CD4-positive, alpha-beta T cell (primary cell): ENCODE data around the gene CEP350. TPM values are rescaled to one million over a fixed set of nuclear protein-coding genes. Genes with fewer than 3 reads are reported as not detected.

ENCODE experiments used
- ATAC-seq: fragments of 200-7000 bp; cut with Tn5 transposase; one replicate; pipeline ENCODE4 v1.10.0; 2022; ENCODE audit warnings: mild to moderate bottlenecking; ENCODE audit not compliant: poor library complexity
- CTCF ChIA-PET: fragments of 350-600 bp; sonication (Branson Sonifier 250); formaldehyde crosslinking; loops from one replicate; lab custom pipeline; 2021; ENCODE audit warnings: antibody characterized with exemption, inconsistent platforms; lab: Charles Lee
- POLR2A ChIA-PET: fragments of 350-600 bp; sonication (Branson Sonifier 250); formaldehyde crosslinking; loops from one replicate; lab custom pipeline; 2021; ENCODE audit warnings: antibody characterized with exemption, inconsistent platforms; lab: Charles Lee
- DNase-seq, 14 experiments: peaks; one replicate each; pipeline ENCODE4 v3.0.0-alpha.2; 2013 to 2020; ENCODE audit warnings: mixed read lengths in 2 of 14
- H3K27ac ChIP-seq, 2 donors: one replicate each; pipeline versions ENCODE4 v1.5.1 to v1.7.0; 2013; ENCODE audit warnings: low read length in 2 of 2, low read depth in 1 of 2, mild to moderate bottlenecking in 1 of 2
- H3K27me3 ChIP-seq, 2 experiments: 1 replicate in 1 of 2; 2 replicates in 1 of 2; pipeline versions ENCODE4 v1.6.1 to v1.7.0; 2013; ENCODE audit warnings: low read length in 2 of 2, control low read depth in 1 of 2, mild to moderate bottlenecking in 1 of 2, moderate library complexity in 1 of 2; ENCODE audit not compliant: insufficient read depth in 2 of 2, control insufficient read depth in 1 of 2
- H3K36me3 ChIP-seq: one replicate; pipeline ENCODE4 v1.6.1; 2013; ENCODE audit warnings: low read length, control low read depth; ENCODE audit not compliant: insufficient read depth
- H3K4me1 ChIP-seq: one replicate; pipeline ENCODE4 v1.6.1; 2013; ENCODE audit warnings: low read length, control low read depth; ENCODE audit not compliant: insufficient read depth
- H3K4me3 ChIP-seq: one replicate; pipeline ENCODE4 v1.5.1; 2013; ENCODE audit warnings: mild to moderate bottlenecking, low read length, moderate library complexity
- H3K9me3 ChIP-seq, 2 experiments: 1 replicate in 1 of 2; 2 replicates in 1 of 2; pipeline versions ENCODE4 v1.6.1 to v1.7.0; 2013; ENCODE audit warnings: low read length in 2 of 2, mild to moderate bottlenecking in 2 of 2, control low read depth in 1 of 2, moderate library complexity in 1 of 2; ENCODE audit not compliant: control insufficient read depth in 1 of 2, insufficient read depth in 1 of 2
- H3K27ac Mint-ChIP-seq: one replicate; pipeline ENCODE4 v1.8.0; 2020; ENCODE audit warnings: mixed read lengths
- H3K27me3 Mint-ChIP-seq: one replicate; pipeline ENCODE4 v1.8.0; 2021; ENCODE audit warnings: mixed read lengths
- H3K36me3 Mint-ChIP-seq: one replicate; pipeline ENCODE4 v1.8.0; 2021; ENCODE audit warnings: low read depth, mixed read lengths
- H3K4me1 Mint-ChIP-seq: one replicate; pipeline ENCODE4 v1.8.0; 2021; ENCODE audit warnings: low read depth, mixed read lengths
- H3K4me3 Mint-ChIP-seq: one replicate; pipeline ENCODE4 v1.8.0; 2020; ENCODE audit warnings: mild to moderate bottlenecking, mixed read lengths
- H3K9me3 Mint-ChIP-seq: one replicate; pipeline ENCODE4 v1.8.0; 2020; ENCODE audit warnings: mixed read lengths
- CTCF ChIP-seq: fragments of 200-600 bp; IDR thresholded peaks from one replicate; pipeline ENCODE4 v1.8.0; 2022; ENCODE audit warnings: antibody characterized with exemption, mild to moderate bottlenecking
- intact Hi-C, 2 experiments: fragments of 100-400 bp; cut with DNase I in 1 of 2; cut with micrococcal nuclease in 1 of 2; formaldehyde crosslinking; loops; one replicate each; pipeline versions ENCODE4 v1.15.1 to v1.9.0; 2023 to 2025; cut with DNase I, micrococcal nuclease
- total RNA-seq, 174 experiments: library from RNA in 2 of 174; stranded (reverse) in 2 of 174; gene quantifications; one replicate each; pipeline ENCODE4 v1.2.3 and lab custom pipeline; 2021 to 2026

Gene CEP350
- total RNA-seq, 2 experiments from 2014 or later = 45.5 to 51.4 TPM

DNA sequence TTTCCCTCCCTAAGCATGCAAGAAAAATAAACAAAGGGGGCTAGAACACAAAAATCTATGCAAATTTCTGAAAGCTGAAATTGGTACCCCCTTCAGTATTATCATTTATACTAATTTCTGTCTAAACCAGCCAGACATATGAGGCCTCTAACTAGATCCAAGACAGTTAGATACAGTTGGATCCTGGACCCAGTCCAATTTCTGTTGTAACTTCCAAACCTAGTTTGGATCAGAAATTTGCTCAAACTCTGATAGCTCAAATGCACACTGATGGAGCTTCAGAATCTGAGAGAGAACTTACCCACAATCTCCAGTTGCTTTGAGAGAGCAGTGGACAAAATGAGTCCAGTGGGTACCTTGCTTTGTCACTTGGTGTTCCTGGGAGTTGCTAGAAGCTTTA is 11.9 kb downstream of the CEP350 start:
- peaks cover 59% of the 10 kb centered on the region for H3K4me1 Mint-ChIP-seq
- POLR2A ChIA-PET = interaction anchor here (0.8 to 1.8 kb wide), 2 partner anchors 12 to 84 kb away, joined by 6 to 7 read pairs; partner anchors contain the start of genes CEP350 and TOR1AIP1

DNA sequence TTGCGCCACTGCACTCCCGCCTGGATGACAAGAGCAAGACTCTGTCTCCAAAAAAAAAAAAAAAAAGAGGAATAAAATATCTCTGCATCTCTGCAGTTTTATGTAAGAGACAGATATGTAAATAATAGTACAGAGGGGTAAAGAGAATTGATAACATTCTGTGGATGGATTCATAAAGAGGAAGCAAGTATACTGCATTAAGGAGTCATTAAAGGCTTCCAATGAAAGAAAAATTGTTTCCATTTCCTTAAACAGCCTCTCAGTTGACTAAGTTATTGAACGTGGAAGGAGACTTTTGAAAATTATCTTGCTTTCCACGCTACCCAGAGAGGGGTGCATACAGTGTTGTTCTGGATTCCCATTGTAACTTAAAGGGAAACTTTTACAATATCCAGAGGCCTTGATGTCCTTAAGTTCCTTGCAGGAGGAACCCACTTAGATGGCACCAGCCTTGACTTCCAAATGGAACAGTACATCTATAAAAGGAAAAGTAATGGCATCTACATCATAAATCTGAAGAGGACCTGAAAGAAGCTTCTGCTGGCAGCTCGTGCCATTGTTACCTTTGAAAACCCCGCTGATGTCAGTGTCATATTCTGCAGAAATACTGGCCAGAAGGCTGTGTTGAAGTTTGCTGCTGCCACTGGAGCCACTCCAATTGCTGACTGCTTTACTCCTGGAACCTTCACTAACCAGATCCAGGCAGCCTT is 13.8 kb downstream of the CEP350 start:
- Histone ChIP-seq H3K27ac (no peak overlapping the region), H3K27me3 (no peaks in the 10 kb centered on the region), H3K4me3 (no peak overlapping the region), H3K36me3 (peaks cover 2% of the 10 kb centered on the region), H3K4me1 (peaks cover 19% of the 10 kb centered on the region), H3K9me3 (peaks cover 4 to 13% of the 10 kb centered on the region in 2 experiments)
- ATAC-seq (no peak), DNase-seq (no peak)
- CTCF ChIA-PET = interaction anchor here (0.7 kb wide), 1 partner anchor 151 kb away, joined by 3 read pairs; no protein-coding TSS in a partner anchor
- H3K27me3 Mint-ChIP-seq = no peaks in the 10 kb centered on the region
- POLR2A ChIA-PET = no interaction called here
- no peak for TF ChIP-seq CTCF
- H3K4me1 Mint-ChIP-seq = peaks cover 63% of the 10 kb centered on the region
- no peaks in the 10 kb centered on the region for H3K9me3 Mint-ChIP-seq
- H3K36me3 Mint-ChIP-seq = peaks cover 58% of the 10 kb centered on the region
- intact Hi-C loops = no loop called here
- no peak overlapping the region for H3K27ac Mint-ChIP-seq
- H3K4me3 Mint-ChIP-seq = no peak overlapping the region

More for the DNA sequence above, 11.9 kb downstream of the CEP350 start:
- ATAC-seq (no peak), DNase-seq (no peak)
- Histone ChIP-seq H3K27me3 (no peaks in the 10 kb centered on the region), H3K27ac (no peak overlapping the region), H3K36me3 (peaks cover 8% of the 10 kb centered on the region), H3K4me1 (peaks cover 19% of the 10 kb centered on the region), H3K4me3 (no peak overlapping the region), H3K9me3 (peaks cover 8 to 13% of the 10 kb centered on the region in 2 experiments)
- Mint-ChIP-seq H3K36me3 (peaks cover 63% of the 10 kb centered on the region), H3K9me3 (no peaks in the 10 kb centered on the region), H3K27me3 (no peaks in the 10 kb centered on the region), H3K27ac (no peak overlapping the region), H3K4me3 (no peak overlapping the region)
- intact Hi-C loops = no loop called here
- TF ChIP-seq CTCF = no peak
- CTCF ChIA-PET = no interaction called here

DNA sequence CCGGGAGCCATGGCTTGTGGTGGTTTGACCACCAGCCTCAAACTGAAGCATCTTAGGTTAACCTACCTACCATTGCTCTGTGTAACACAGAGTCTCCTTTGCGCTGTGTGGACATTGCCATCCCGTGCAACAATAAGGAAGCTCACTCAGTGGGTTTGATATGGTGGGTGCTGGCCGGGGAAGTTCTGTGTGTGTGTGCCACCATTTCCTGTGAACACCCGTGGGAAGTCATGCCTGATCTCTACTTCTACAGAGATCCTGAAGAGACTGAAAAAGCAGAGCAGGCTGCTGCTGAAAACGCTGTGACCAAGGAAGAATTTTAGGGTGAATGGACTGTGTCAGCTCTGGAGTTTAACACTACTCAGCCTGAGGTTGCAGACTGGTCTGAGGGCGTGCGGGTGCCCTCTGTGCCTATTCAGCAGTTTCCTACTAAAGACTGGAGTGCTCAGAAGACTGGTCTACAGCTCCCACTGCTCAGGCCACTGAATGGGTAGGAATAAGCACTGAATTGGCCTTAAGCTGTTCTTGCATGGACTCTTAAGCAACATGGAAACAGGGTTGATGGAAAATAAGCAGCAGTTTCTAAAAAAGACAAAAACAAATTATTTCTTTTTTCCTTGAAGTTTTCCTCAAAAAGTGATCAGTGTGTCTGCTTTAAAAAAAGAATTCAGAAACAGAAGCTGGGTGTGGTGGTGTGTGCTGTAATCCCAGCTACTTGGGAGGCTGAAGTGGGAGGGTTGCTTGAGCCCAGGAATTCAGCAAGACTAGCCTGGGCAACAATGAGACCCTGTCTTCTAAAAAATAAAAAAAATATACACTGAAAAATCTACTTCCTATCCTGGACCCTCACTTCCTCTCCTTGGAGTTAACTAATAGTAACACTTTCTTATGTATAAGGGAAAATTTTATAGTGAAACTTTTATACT is 14.6 kb downstream of the CEP350 start:
- Histone ChIP-seq H3K27me3 (no peaks in the 10 kb centered on the region), H3K9me3 (peaks cover 4 to 13% of the 10 kb centered on the region in 2 experiments), H3K27ac (no peak overlapping the region), H3K4me3 (no peak overlapping the region), H3K36me3 (peaks cover 2% of the 10 kb centered on the region), H3K4me1 (peaks cover 19% of the 10 kb centered on the region)
- Mint-ChIP-seq H3K27ac (no peak overlapping the region), H3K4me3 (no peak overlapping the region), H3K4me1 (peaks cover 60% of the 10 kb centered on the region), H3K9me3 (no peaks in the 10 kb centered on the region), H3K27me3 (no peaks in the 10 kb centered on the region), H3K36me3 (peaks cover 55% of the 10 kb centered on the region)
- ATAC-seq (no peak), DNase-seq (no peak)
- ChIA-PET POLR2A (no interaction called here), CTCF (no interaction called here)
- no peak for TF ChIP-seq CTCF
- intact Hi-C loops = no loop called here
